Spleen (tissue), 11 donors: ENCODE measurements around the gene CECR2. TPM values are rescaled to one million over a fixed set of nuclear protein-coding genes. Genes with fewer than 3 reads are reported as not detected.

Experiments used
- DNase-seq: peaks from one replicate; pipeline ENCODE4 v3.0.0-alpha.2; 2020
- H3K27ac ChIP-seq, 8 donors: fragments of 200-600 bp; sonication (generic) in 7 of 8; 1 replicate in 4 of 8; 2 replicates in 4 of 8; pipeline versions ENCODE4 v1.5.0 to v1.8.0; 2016 to 2021; ENCODE audit warnings: inconsistent platforms in 4 of 8, mild to moderate bottlenecking in 4 of 8, moderate library complexity in 1 of 8
- H3K27me3 ChIP-seq, 7 donors: fragments of 200-600 bp; sonication (generic) in 6 of 7; replicated peaks in 1 of 7; 1 replicate in 4 of 7; 2 replicates in 3 of 7; pipeline versions ENCODE4 v1.5.0 to v1.8.0; 2016 to 2021; ENCODE audit warnings: inconsistent platforms in 3 of 7, mild to moderate bottlenecking in 1 of 7
- H3K36me3 ChIP-seq, 6 donors: fragments of 200-600 bp; sonication (generic) in 5 of 6; 1 replicate in 4 of 6; 2 replicates in 2 of 6; pipeline versions ENCODE4 v1.5.0 to v1.8.0; 2016 to 2021; ENCODE audit warnings: inconsistent platforms in 2 of 6
- H3K4me1 ChIP-seq, 6 donors: fragments of 200-600 bp; sonication (generic) in 5 of 6; 1 replicate in 3 of 6; 2 replicates in 3 of 6; pipeline versions ENCODE4 v1.5.0 to v1.8.0; 2016 to 2021; ENCODE audit warnings: inconsistent platforms in 3 of 6
- H3K4me3 ChIP-seq, 8 donors: fragments of 200-600 bp; sonication (generic) in 7 of 8; 1 replicate in 4 of 8; 2 replicates in 4 of 8; pipeline versions ENCODE4 v1.5.0 to v1.8.0; 2016 to 2021; ENCODE audit warnings: inconsistent platforms in 4 of 8, mild to moderate bottlenecking in 4 of 8, moderate library complexity in 2 of 8
- H3K9me3 ChIP-seq, 8 donors: fragments of 200-600 bp; sonication (generic) in 7 of 8; 1 replicate in 4 of 8; 2 replicates in 4 of 8; pipeline versions ENCODE4 v1.5.0 to v1.8.0; 2016 to 2021; ENCODE audit warnings: inconsistent platforms in 4 of 8
- CTCF ChIP-seq, 11 experiments: fragments of 200-600 bp in 7 of 11; fragments of 450-650 bp in 4 of 11; sonication (generic) in 4 of 11; IDR thresholded peaks in 8 of 11; conservative IDR thresholded peaks in 3 of 11; 1 replicate in 7 of 11; 2 replicates in 4 of 11; pipeline versions ENCODE4 v1.4.0 to v1.8.0; 2016 to 2021; ENCODE audit warnings: antibody characterized with exemption in 11 of 11, inconsistent platforms in 4 of 11, mild to moderate bottlenecking in 1 of 11
- POLR2A ChIP-seq, 3 donors: fragments of 450-650 bp; IDR thresholded peaks; one replicate each; pipeline ENCODE4 v1.5.1; 2017; ENCODE audit warnings: antibody characterized with exemption in 3 of 3, mild to moderate bottlenecking in 1 of 3
- POLR2AphosphoS5 ChIP-seq, 3 donors: sonication (generic); formaldehyde crosslinking; IDR thresholded peaks; one replicate each; pipeline ENCODE4 v1.5.1; 2017; ENCODE audit warnings: antibody characterized with exemption in 3 of 3
- WGBS, 5 donors: extraction: QIAGEN DNeasy Blood & Tissue Kit in 3 of 5; methylation state at CpG; one replicate each; pipeline versions ENCODE4 v1.1.5 to v1.1.7; 2013 to 2018; 5-methylcytosine and 5-hydroxymethylcytosine counted together
- intact Hi-C: fragments of 100-400 bp; cut with DNase I; formaldehyde crosslinking; loops from one replicate; pipeline ENCODE4 v1.15.0; 2023; ENCODE audit warnings: low total_unique reads
- polyA plus RNA-seq, 3 donors: library from polyadenylated mRNA; stranded (reverse); fragments of 200-250 nt; gene quantifications; one replicate each; pipeline ENCODE4 v1.2.1, GENCODE V29; 2013
- total RNA-seq, 7 donors: library from RNA; depleted of rRNA in 3 of 7; stranded (reverse); fragments of >200 nt in 3 of 7; fragmentation: NEBNext Ultra II Directional in 4 of 7; extraction: Animal tissue kit (Norgen Biotek cat#: 25700) in 4 of 7; gene quantifications; one replicate each; pipeline versions ENCODE4 v1.1.0 to v1.2.1, GENCODE V29; 2016 to 2021
- donor health status: healthy with polysubstance abuse.
- donor health status: DM: no; HTN: no; CAD: no; lungs with moderate emphysema.
- donor health status: DM: no; HTN: no; CAD: no.
- donor health status: Bipolar disorder and iron deficiency.
- donor health status: healthy.
- donor health status: DM: no; HTN: no; CAD: no.
- donor health status: DM: yes; HTN: yes; CAD: no.

CECR2 gene
- total and polyA plus RNA-seq, 10 donors = 0.05 to 3.0 (median 0.91) TPM

GRCh38 chr22:17537155-17537554 is 167.9 kb downstream of the CECR2 start:
- TF ChIP-seq POLR2AphosphoS5 (IDR thresholded peaks at IDR 0.05) (no peak), POLR2A (IDR thresholded peaks at IDR 0.05) (no peak), CTCF (IDR thresholded peaks at IDR 0.05 in 8 of 11, conservative IDR thresholded peaks at IDR 0.05 in 3 of 11) (no peak)
- WGBS, 5 donors = 75 to 98% (median 91%) methylated on average over 2 of the region's 2 CpGs
- H3K4me1 ChIP-seq = no peaks in the 10 kb centered on the region
- H3K4me3 ChIP-seq = no peak overlapping the region
- intact Hi-C loops = no loop called here
- H3K27ac ChIP-seq = no peak overlapping the region
- no peaks in the 10 kb centered on the region for H3K36me3 ChIP-seq
- H3K9me3 ChIP-seq = no peaks in the 10 kb centered on the region
- no peak for DNase-seq
- H3K27me3 ChIP-seq = no peaks in the 10 kb centered on the region

GRCh38 chr22:17540481-17540880 is 171.2 kb downstream of the CECR2 start:
- TF ChIP-seq CTCF (IDR thresholded peaks at IDR 0.05 in 8 of 11, conservative IDR thresholded peaks at IDR 0.05 in 3 of 11) (no peak), POLR2A (IDR thresholded peaks at IDR 0.05) (no peak), POLR2AphosphoS5 (IDR thresholded peaks at IDR 0.05) (no peak)
- DNase-seq = no peak
- intact Hi-C loops = no loop called here

GRCh38 chr22:17541476-17541875 is 172.2 kb downstream of the CECR2 start:
- DNase-seq = no peak
- Histone ChIP-seq H3K27ac (no peak overlapping the region), H3K27me3 (no peaks in the 10 kb centered on the region), H3K4me1 (no peaks in the 10 kb centered on the region), H3K4me3 (no peak overlapping the region), H3K36me3 (no peaks in the 10 kb centered on the region), H3K9me3 (no peaks in the 10 kb centered on the region)
- TF ChIP-seq CTCF (IDR thresholded peaks at IDR 0.05 in 8 of 11, conservative IDR thresholded peaks at IDR 0.05 in 3 of 11) (no peak), POLR2AphosphoS5 (IDR thresholded peaks at IDR 0.05) (no peak), POLR2A (IDR thresholded peaks at IDR 0.05) (no peak)
- WGBS, 5 donors = 78 to 89% (median 85%) methylated on average over 7 of the region's 7 CpGs
- intact Hi-C loops = no loop called here

More at GRCh38 chr22:17540481-17540880, 171.2 kb downstream of the CECR2 start:
- Histone ChIP-seq H3K9me3 (no peaks in the 10 kb centered on the region), H3K36me3 (no peaks in the 10 kb centered on the region), H3K4me1 (no peaks in the 10 kb centered on the region), H3K4me3 (no peak overlapping the region), H3K27ac (no peak overlapping the region), H3K27me3 (no peaks in the 10 kb centered on the region)
- WGBS, 5 donors = 83 to 91% (median 88%) methylated on average over 15 of the region's 15 CpGs

- no peak overlapping the region for H3K27ac ChIP-seq
- H3K4me3 ChIP-seq = no peak overlapping the region
- intact Hi-C loops = no loop called here
- 91 to 98% (median 96%) methylated on average over 14 of the region's 14 CpGs for WGBS, 5 donors
- H3K36me3 ChIP-seq = no peaks in the 10 kb centered on the region
- no peak for TF ChIP-seq POLR2A (IDR thresholded peaks at IDR 0.05)
- TF ChIP-seq CTCF (IDR thresholded peaks at IDR 0.05 in 8 of 11, conservative IDR thresholded peaks at IDR 0.05 in 3 of 11) = no peak
- TF ChIP-seq POLR2AphosphoS5 (IDR thresholded peaks at IDR 0.05) = no peak
- H3K9me3 ChIP-seq = no peaks in the 10 kb centered on the region
- H3K27me3 ChIP-seq = no peaks in the 10 kb centered on the region
- H3K4me1 ChIP-seq = no peaks in the 10 kb centered on the region
- DNase-seq = no peak
Measured at GRCh38 chr22:17542452-17542851, 173.2 kb downstream of the CECR2 start.
